NCI-H345 (cell line): ENCODE results near the gene SHMT2.
A peak's percentile ranks its signal among the peaks of the same experiment; 100 is the strongest.

Experiments
- DNase-seq: peaks from one replicate; lab custom pipeline; 2025; lab: John Stamatoyannopoulos, UW

Gene SHMT2

DNA sequence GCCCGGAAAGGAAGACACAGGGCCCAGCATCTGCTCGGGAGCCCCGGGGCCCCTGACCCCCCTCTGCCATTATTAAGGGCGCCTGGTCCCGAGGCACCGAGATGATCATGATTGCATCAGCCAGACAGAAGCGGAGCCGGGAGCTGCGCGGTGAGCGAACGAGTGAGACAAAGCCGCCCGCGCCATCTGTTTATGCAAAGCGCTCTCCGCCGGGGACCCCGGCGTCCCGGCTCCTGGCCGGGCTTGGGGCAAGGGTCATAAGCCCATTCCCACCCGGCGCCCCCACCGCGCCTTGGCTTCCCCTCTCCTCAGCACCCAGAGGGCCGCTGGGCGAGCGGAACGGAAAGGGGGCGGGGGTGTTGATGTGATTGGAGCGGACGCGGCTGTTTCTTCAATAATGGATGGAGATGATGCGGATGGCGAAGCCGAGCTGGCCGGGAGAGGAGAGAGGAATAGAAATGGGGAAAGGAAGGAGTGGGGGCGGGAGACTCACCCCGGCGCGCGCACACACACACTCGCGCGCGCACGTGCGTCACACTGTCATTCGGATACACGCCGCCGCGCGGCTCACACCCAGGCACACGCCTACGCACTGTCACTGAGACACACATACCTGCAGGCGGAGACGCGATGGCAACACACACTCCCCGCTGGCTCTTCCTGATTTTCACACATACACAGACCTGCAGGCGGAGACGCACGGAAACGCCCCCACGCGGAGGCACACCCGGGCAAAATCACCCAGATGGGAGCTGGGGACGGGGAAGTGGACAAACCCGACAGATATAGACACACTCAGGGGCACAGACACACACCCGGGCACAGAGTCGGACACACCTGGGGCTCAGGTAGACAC, 10.8 kb downstream of the SHMT2 start:
- peak; percentile 84 for DNase-seq

DNA sequence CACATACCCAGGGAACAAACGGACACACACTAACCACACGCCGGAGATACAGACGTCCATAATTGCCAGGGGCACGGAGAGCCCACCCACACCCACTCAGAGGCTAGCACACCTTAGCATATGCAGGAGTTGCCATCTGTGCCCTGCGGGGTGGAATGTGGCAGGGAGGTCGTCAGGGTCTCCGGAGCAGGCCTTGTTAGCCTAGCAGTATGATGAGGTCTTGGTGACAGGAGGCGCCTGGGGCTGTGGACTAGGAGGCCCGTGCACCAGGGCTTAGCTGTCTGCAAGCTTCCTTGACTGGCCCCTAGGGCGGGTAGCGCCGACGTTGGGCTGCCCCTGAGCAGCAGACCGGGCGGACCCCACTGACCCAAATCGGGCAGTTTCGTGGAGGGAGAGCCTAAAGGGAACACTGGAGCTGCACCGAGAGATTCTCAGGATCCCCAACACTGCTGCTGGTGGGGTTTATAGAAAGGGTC, 11.5 kb downstream of the SHMT2 start:
- DNase-seq: peak; percentile 32

DNA sequence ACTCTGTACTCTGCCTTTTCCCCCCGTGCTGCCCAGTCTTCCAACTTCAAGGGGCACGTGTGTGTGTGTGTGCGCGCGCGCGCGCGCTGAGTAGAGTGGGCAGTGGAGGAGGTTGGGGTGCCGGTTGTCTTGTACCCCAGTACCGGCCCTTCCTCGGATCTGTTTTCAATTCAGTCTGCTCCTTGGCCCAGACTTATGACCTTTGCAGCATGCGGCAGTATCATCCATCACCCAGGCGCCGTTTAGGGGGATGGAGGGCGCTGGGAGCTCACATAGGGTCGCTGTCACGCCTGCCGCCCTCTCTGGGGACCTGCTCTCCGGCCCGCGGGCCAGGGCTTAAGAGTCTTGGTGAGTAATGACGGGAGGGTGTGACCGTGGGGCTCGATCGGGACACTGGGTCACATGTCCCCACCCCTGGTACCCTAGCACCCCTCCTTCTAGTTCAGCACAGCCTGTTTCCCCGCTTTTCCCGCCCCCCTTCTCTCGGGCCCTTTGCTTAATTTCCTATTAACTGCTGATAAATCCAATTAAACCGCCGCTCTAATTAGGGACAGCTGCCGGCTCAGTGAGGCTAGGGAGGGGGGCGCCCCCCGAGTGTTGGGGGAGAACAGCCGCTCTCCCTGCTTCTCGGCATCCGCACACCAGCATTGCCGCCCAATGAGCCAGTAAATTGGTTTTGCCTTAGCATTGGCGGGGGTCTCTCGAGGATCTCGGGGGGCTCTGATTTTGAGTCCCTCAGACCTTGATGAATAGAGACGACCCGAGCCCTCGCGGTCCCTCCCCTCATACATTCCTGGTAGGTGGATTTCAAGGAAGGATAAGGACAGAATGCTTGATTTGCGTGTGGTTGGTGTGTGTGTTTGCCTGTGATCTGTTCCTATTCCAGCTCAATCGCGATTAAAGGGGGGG, 12.1 kb downstream of the SHMT2 start:
- DNase-seq: peak; percentile 33

DNA sequence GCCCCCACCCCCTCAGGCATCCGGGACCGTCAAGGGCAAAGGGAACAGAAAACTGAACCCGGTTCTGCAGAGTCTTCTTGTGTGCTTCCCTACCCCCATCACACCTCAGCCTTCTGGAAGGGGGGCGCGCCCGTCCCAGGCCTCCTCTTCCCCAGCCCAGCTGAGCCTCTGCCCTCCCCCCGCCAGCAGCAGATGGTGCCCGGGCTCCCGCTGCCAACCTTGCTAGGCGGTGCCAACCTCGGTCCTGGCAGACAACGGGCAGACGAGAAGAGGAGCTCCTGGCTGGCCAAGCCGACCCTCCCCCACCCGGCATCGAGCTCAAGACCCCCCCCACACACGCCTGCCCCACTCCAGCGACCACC, 12.8 kb downstream of the SHMT2 start:
- peak; percentile 85 for DNase-seq

DNA sequence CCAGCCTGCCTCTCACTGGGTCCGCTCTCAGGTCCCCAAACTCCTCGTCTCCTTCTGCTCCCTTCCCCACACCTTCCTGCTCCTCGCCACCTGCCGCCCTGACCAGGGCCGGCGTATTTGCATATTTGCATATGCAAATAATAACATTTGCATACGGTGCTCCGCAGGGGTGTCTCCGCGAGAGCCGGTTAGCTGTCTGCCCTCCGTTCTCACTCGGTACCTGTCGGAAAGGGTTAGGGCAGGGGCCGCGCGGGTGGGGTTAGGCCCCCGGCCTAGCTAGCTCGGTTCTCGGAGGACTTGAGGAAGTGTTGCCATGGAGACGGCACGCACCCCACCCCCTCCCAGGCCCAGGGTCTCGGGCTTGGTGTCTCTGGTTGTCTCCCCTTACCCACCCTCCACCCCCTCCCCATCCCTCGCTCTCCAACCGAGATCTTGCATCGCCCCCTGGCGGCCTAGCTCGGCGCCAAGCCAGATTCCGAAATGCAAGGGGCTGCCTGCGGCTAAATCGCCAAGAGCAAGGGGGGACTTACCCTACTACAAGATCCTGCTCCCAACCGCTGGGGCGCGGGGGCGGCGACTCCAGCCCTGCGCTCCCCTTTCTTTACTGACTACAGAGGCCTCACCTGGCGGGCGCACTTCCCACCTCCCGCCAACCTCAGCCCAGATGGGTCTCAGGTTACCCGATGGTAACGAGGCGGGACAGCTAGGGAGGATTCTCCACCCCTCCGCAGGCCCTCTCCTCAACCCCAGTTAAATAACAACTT, 13.4 kb downstream of the SHMT2 start:
- DNase-seq: peak; percentile 92

DNA sequence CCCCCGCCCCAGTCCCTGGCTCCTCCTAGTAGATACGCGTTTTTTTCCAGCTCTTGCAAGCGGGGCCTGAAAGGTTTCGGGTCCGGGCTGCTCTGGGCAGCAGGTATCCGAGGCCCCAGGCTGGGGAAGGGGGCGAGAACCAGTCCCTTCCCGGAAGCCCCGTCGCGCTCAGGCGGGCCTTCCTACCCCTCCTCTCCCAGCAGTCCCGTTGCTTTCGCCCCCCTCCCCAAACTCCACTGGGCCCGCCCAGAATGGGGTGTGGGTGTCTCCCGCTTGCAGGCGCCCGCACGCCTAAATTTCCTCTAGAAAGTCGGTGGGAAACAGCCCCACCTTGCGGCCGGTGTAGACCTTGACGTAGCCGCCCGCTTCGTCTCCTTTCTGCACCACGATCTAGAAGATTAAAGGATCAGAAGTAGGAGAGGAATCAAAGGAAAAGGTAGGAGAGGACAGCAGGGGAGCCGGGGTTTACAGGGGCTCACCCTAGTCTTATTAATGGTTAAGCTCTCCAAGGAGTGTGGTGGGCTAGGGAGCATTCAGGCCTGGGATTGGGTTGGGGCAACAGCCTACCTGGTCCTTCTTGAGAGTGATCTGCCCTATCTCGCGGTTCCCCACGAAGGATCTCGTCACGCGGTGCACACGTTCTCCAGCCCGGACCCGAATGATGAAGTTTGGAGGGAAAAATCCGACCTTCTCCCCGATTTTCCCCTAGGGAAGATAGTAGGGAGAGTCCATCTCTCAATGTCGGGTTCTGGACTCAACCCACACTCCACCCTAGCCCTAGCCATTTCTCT, 14.2 kb downstream of the SHMT2 start:
- DNase-seq: peak; percentile 86

DNA sequence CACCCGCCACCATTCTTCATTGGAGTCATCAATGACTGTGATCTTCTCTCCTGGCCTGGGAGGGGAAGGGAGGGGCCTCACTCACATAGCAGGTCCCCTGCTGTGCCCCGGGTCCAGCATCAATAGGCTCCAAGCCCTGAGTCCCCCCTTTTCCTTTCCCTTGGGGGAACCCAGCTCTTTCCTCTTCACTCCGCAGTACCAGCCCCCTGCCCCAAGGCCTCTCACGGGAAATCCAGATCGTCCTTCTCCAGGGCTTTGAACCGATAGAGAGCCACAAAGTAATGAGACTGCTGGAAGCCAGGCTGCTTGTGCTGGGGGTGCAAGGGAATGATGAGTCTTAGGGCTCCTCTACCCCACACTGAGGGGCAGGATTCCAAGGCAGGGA, 14.8 kb downstream of the SHMT2 start:
- no peak for DNase-seq

DNA sequence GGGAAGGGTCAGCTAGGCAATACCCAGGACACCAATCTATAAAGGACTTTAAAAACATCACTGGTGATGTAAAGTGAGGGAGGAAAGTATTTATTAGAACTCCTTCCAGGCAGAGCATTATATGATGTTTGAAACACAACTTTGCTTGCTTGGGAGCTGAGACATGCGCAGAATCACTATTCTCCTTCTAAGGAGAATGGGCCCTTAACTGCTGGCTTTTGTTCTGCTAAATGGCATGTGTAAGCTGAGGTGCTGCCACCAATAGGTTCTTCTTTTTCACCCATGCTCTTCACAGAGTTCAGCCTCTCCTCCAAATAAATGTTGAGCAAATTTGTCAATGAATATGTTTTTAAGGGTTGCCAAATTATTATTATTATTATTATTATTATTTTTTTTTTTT, 17.5 kb downstream of the SHMT2 start:
- DNase-seq: no peak

DNA sequence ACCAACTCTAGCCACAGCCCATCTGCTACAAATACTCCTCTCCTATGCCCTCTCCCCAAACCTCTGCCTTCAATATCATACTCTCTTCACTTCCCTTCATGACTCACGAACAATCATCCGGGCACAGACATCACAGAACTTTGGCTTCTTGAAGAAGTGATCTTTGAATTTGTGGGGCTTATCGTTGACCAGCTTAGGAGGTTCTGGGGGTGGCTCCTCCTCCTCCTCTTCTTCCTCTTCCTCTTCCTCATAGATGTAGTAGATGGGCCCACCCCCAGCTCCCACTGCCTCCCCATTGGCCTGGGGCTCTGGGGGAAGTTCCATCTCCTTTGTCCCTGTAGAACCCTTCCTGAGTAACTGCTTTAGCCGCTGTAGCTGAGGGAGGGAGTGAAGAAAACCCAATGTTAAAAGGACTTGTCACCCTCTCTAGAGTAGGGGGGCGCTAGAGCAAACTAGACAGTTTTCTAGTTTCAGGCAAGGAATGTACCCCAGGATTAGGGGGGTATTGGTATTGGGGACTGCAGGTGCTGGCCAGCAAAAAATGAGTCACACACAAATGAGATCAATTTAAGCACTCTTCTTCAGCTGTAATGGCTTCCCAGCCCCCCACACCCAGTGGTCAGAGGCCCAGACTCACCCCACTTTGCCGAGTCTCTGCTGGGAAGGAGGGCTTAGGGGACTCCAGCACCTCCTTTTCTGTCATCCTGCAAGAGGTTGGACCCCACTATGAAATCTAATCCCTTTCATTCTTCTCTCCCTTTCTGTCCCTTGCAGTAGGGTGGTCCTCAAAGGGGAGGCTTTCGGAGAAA, 19.6 kb downstream of the SHMT2 start:
- DNase-seq: no peak

DNA sequence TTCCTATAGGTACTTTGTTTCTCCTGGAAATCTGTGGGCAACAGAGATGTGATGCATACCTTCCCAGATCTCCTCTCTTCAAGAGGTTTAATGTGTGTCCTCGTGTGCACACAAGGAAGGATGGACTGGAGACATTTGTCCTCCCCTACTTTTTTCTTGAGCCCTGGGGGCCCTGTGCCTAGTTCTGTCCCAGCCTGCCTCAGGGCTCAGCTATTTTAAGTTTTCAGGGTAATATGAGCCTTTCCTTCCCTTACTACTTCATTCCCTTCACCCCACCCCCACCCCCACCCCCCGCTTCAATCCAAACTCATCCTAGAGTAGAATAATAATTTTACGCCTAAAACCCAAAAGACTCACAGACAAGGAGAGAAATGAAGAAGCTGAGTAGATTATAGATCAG, 21.0 kb downstream of the SHMT2 start:
- no peak for DNase-seq

DNA sequence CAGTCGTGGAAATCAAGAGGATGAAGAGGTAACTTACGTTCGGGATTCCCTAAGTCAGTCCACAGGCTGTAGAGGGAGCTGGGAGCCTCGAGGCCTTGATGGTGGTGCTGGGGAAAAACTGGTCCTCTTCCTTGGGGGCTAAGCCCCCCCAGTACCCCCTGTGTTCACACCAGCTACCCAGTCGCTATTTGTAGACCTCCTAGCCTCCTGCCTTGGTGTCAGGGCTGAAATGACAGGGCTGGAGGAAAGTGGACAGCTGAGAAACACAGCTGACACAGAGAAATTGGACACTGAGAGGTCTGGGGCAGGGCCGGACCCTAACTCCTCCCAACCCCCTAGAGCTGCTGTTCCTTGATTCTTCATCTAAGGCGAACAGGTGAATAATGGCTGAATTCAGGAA, 21.4 kb downstream of the SHMT2 start, which contains the start of gene STAC3:
Gene STAC3, minus strand, starts transcription at position 232 of the 400 bp plus-strand sequence. CDS start 1,551 bp downstream, outside the sequence.
- no peak for DNase-seq

DNA sequence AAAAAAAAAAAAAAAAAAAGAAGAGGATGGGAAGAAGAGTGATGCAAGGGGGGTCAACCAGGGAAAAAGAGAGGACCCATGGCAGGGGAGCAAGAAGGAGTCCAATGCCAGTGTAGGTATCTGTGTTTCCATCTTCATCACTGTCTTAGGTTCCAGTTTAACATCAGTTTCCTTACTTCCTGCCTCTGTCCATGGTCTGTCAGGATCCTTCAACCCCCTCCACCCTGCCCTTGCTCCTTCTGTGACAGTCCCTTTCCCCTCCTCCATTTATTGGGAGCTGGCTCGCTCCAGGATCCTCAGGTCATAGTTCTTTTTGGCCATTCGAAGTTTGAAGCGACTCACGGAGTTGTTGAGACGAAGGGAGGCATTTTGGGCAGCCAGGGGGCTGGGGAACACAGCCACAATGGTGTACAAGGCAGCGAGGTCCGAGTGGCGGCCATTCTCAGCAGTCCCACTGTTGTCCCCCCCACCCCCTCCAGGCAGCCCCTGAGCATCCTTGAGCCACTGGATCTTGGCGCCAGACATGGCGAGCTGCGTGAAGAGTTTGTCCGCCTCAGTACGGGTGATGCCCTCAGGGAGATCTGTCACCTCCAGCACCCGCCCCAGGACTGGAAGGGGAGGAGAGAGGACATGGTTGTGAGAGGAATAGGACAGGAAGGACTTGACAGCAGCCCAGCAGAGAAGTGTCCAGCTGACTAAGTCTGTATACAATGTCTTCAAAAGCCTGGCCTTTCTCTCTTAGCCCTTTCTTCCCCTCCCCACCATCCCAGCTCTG, 25.2 kb downstream of the SHMT2 start:
- no peak for DNase-seq

DNA sequence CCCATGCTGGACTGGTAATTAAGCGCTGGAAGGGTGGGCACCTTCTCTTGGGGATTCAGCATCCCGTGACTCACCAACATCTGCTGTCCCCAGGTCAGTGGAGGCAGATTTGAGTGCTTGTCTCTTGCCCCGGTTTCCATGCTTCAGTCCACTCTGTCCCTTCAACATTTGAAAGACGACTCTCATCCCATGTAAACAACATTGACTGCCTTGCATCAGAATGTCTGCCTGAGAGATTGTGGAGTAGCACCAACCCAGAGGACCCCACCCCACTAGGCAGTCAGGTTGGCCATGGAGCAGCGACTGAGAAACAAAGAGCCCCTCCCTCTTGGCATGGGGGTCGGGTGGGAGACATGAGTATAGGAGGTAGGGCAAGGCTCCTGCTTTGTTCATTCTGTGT, 26.4 kb downstream of the SHMT2 start:
- DNase-seq: no peak

DNA sequence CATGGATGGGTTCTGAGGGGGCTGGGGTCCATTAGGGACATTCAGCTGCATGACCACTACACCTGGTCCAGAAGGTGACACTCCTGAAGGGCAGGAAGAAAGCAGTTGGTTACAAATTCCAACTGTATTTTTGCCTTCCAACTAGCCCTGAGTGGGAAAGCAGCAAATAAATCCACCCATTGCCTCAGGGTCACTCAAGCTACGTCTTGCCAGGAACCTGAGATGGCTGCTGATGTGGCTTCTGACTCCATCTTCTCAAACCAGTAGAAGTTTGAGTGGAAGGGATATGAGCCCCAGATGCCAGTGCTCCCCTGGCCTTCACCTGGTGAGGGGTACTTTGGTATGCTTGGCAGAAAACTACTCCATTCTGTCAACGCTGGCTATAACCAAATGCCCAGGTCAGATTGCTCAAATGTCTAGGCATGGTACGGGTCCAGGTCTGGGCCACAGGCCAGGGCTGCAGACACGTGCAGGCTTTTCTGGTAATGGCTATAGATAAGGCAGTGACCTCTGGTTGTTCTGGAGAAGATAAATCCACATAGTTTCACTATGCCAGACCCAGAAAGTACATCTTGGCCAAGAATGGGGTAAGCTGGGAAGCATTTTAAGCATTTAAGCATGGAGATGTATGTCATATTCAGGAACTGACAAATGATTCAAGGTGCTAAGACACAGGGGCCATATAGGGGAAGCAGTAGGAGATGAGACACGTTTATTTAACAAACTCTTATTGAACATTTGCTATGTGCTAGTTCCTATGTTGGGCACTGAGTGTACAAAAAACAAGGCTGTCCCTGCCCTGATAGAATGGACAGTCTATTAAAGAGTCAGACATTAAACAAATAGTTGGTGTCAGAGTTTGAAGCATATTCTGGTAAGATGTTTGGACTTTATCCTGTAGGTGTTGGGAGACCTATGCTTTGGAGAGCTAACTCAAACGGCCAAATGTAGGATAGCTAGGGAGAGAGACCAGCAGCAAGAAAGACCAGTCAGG, 29.8 kb downstream of the SHMT2 start:
- DNase-seq: no peak

DNA sequence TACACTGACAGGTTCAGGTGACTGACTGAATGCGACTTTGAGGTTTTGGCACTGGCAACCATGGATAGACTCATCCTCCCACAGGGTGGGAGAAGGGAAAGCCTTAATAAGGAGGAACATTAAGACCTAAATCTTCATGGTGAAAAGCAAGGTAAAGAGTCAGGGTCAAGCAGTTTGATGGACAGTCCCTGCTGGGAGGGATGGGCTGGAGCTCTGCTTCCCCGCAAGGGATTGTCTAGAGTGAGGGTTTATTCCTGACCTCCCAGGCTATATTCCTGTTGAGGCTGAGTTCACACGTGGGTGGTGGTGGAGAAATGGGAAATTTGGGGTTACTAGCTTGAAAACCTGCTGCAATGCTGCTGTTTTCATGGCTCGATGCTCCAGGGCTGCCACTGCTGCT, 30.9 kb downstream of the SHMT2 start:
- no peak for DNase-seq

DNA sequence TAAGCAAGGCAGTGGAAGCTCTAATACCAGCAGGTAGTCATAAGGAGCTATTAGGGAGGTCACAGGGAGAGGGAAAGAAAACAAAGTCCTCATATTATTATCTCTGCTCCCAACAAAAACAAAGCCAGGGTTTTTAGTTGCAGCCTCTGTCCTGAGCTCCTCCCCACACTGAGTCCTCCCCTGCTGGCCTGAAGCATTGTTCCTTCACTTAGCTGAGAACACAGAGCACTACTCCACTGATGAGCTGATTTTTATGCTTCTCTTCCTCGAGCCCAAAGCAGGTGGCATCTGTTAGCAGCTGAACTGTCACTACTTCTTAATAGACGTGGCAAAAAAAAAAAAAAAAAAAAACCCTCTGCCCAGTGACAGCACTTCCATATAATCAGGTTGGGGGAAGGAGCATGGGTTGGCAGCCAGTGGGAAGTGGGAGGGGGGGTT, 31.9 kb downstream of the SHMT2 start:
- peak; percentile 77 for DNase-seq

DNA sequence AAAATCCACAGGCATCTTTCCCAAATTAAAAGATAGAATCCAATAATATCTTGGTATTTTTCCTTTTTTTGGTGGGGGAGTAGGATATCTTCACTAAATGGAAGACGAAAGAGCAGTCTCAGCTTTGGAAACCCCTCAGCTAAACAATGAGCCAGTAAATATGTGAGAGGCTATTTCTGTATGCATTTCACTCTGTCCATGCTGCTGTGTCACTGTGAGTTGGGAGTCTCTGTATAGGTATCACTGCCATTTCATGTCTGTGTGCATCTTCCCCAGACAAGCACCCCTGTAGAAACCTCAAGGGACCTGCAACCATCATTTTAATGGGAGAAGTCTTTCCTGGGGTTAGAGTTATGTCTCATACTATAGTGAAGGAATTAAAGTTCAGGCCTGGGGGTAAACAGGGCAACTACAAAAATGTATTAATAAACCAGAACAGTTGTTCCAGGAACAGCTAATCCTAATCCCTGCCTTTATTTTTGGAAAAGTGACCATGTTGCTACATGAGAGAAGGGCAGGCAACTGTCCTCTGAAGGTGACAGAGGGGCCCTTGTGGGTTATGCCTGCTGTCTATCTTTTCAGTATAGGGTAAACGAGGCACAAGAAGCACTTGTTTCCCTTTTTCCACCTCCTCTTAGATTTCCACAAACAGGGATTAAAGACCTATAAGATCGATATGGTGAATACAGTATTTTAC, 32.8 kb downstream of the SHMT2 start:
- DNase-seq: no peak

DNA sequence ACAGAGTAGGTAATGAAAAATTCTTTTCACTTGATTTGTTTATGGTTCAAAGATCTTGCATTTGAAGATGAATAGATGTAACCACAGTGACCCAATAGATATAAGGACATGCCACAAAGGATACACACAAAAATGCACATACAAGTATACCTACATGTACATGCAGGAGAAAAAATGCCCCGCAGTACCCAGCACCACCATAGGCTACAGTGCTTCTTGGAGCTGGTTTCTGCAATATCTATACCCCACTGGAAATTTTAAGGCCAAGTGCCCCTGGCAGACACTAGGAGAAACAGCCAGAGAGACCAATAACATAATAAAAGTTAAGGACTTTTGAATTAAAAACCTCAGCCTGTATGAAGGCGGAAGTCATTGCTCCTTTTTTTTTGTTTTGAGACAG, 33.6 kb downstream of the SHMT2 start:
- no peak for DNase-seq
